NCI-H2107 treated with DMSO at 0.1 percent for 48 hours (cell line): ENCODE data around the gene ATP23.

ENCODE experiments used
- DNase-seq: peaks from one replicate; lab custom pipeline; 2025; ENCODE audit not compliant: unreplicated experiment; lab: John Stamatoyannopoulos, UW

ATP23 gene

GRCh38 chr12:57907281-57907680, 34.1 kb upstream of the ATP23 start:
- no peak for DNase-seq

GRCh38 chr12:57908511-57908910, 32.9 kb upstream of the ATP23 start:
- no peak for DNase-seq

GRCh38 chr12:57909056-57909455, 32.3 kb upstream of the ATP23 start:
- no peak for DNase-seq

DNA sequence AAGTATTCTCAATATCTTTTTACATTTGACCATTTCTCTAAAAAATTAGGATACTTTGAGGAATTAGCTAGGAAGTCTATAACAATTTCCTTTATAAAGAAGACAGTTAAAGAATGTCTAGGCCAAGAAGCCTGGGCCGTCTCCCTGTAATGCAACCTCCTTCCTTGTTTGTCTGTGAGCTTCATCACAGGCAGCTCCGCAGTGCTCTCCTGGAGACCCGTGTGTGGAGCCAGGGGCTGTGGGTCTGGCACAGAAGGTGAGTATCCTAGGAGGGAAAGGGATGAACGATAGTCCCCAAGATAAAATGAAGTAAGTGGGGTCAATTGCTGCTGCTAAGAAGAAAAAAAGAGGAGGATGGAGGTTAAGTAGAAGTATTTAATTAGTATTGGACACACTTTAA, 31.8 kb upstream of the ATP23 start:
- no peak for DNase-seq

GRCh38 chr12:57918147-57918546, 23.2 kb upstream of the ATP23 start:
- no peak for DNase-seq

- no peak for DNase-seq
Measured at GRCh38 chr12:57927086-57927485, 14.3 kb upstream of the ATP23 start.

GRCh38 chr12:57929092-57929830, 12.1 kb upstream of the ATP23 start:
- no peak for DNase-seq

GRCh38 chr12:57934819-57935218, 6.5 kb upstream of the ATP23 start:
- DNase-seq = no peak

- no peak for DNase-seq
Measured at GRCh38 chr12:57935331-57935730, 6.0 kb upstream of the ATP23 start.

DNA sequence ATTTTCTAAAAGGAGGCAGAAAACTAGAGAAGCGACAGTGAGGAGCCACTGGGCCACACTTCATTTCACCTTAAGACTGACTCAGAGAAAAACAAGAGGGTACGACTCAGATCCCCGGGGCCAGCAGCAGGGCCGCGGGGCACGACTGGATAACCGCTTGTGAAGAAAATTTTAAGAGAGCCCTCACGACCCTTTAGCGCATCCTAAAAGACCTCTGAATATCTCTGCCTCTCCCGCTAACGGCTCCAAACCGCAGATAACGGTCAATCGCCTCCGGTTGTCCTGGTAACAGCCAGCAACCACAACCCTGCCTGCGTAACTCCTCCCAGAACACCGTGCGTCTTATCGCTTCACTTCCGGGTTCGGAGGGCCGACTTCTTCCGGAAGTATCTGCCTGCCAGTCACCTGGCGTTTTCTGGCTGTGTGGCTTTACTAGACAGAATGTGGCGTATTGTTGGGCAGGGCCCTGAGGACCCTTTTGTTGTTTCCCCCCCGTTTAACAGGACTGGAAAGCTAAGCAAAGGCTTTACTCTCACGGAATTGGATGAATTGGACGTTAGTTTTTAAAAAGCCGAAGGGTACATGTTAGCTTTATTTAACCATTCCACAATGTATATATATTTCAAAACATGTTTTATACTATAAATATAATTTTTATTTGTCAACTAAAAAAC, 5.4 kb upstream of the ATP23 start:
- peak; percentile 93 for DNase-seq

DNA sequence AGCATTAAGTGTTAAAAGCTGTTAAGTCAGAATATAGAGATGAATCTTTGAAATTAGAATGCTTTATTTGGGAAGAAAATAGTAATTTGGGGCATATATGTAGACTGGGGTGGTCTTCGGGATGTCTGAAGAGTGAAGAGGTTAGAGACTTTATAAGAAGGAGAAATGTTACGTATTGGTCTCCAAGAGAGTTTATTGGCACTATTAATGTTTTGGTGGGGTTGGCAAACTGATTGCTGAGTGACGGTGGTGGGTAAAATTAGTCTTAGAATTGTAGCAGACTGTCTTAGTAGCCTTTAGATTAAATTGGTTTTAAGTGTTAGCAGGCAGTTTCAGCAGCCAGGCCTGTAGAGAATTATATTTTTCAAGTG, 4.9 kb upstream of the ATP23 start:
- DNase-seq = no peak

DNA sequence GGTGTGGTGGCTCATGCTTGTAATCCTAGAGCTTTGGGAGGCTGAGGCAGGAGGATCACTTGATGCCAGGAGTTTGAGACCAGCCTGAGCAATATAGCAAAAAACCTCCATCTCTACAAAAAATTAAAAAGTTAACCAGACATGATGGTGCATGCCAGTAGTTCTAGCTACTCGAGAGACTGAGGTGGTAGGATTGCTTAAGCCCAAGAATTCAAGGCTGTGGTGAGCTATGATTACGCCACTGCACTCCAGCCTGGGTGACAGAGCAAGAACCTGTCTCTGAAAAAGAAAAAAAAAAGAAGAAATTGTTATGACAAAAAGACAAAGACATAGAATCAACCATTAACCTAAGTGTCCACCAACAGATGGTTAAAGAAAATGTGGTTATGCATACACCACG, 2.1 kb upstream of the ATP23 start:
- no peak for DNase-seq

DNA sequence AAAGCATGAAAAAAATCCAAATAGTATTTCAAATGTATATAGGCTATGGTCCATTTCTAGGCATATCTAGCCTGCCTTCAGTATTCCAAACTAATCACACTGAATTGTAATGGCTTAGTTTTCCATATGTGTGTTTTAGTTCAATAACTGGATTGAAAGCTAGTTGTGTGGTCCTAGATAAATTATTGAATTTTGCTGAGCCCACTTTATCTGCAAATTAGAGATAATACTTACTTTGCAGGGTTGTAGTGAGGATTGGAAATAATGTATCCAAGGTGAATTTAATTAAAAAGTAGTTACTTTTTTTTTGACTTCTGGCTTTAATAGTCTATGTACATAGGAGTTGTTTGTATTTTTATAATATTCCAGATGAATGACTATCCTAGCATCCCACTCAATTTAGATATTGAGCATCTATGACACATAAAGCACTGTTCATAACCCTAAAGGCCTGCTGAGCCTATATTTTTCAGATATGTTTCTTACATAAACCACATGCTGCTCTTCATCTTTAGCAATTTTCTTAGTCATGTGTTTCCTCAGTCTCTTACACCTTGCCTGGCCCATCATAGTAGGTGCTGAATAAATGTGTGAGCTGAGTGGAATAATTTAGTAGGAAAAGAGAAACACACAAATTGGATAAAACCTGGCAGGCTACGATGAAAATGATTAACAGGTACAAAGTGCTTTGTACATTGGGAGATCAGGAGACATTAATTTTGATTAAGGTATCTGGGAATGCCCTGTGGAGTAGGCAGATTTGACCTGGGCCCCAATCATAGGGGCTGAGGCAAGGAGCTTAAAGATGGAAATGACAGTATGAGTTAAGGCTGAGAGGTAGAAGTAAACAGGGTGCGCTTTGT, 1.1 kb upstream of the ATP23 start:
- DNase-seq = no peak

DNA sequence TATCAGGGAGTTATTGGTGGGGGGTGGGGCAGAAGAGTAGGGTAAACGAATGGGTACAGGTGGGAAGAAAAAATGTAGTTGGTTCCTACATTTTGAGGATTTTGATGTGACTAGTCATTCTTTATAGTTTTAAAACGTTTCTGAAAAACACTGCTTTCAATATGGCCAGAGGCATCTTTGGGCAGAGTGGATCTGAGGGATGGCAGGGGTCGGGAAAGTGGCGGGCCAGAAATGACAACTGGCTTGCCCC, 527 bp upstream of the ATP23 start:
- no peak for DNase-seq

DNA sequence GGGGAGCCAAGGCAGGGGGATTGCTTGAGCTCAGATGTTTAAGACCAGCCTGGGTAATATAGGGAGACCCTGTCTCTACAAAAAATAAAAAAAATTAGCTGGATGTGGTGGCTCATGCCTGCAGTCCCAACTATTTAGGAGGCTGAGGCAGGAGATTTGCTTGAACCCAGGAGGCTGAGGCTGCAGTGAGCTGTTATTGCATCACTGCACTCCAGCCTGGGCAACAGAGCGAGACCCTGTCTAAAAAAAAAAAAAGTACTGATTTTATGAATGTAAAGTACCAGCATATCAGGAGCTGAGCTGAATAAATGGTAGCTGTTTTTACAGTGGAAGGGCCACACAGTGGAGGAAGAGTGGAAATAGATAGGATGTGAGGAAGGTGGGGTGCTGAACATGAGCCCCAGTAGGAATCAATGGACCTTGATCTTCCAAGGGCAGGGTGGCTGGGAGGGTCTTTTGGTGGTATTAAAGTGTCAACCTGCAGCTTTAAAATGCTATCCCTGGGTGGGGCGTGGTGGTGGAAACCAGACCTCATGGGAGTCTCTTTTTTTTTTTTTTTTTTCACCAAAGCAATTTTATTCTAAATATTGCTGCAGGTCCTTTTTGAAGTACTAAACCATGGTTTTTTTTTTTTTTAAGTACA, 2.2 kb downstream of the ATP23 start:
- no peak for DNase-seq

DNA sequence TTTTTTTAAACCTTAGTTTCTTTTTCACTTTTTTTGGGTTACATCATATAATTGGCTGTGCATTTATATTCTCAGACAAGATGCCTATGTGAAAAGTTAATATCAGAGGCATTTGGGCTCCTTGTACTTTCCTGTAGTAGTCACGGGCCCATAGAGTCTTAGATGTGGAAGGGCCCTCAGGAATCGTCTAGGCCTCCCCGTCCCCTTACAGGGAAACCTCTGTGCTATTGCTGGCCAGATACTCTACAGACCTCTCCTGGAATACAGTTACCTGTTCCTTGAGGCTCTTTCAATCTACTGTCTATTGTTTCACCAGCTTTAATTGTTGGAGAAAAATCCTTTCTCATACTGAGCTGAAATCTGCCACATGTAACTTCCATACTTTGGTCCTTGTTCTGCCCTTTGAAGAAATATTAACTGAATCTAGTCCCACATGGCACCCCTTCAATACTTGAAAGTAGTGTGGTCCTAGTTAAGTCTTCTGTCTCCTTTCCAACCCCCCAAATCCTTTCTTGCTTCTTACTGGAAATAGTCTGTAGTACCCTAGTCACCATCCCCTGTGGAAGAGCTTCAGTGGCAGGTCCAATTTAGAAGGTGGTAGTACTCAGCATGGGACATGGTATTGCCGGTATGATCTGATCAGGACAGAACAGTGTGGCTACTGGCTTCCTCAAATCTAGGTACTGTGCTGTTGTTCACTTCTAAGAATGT, 3.1 kb downstream of the ATP23 start:
- no peak for DNase-seq

GRCh38 chr12:57952766-57953165, 11.4 kb downstream of the ATP23 start:
- DNase-seq = no peak

- no peak for DNase-seq
Measured at GRCh38 chr12:57954768-57955167, 13.4 kb downstream of the ATP23 start.

- DNase-seq = no peak
Measured at GRCh38 chr12:57958061-57958657, 16.8 kb downstream of the ATP23 start.

GRCh38 chr12:57964421-57964820, 23.1 kb downstream of the ATP23 start:
- DNase-seq = no peak

- no peak for DNase-seq
Measured at GRCh38 chr12:57965766-57966165, 24.4 kb downstream of the ATP23 start.
